B cell (primary cell): Measurements from ENCODE around the gene ERBB4. TPM values are rescaled to one million over a fixed set of nuclear protein-coding genes. Genes with fewer than 3 reads are reported as not detected.

Experiments
- ATAC-seq: fragments of 200-7000 bp; cut with Tn5 transposase; one replicate; pipeline ENCODE4 v1.10.0; 2021; ENCODE audit warnings: low read depth, mild to moderate bottlenecking, moderate number of reproducible peaks, moderate library complexity
- CTCF ChIA-PET: fragments of 350-600 bp; sonication (Branson Sonifier 250); formaldehyde crosslinking; loops from one replicate; lab custom pipeline; 2021; ENCODE audit warnings: antibody characterized with exemption, inconsistent platforms; lab: Charles Lee
- POLR2A ChIA-PET: fragments of 350-600 bp; sonication (Branson Sonifier 250); formaldehyde crosslinking; loops from one replicate; lab custom pipeline; 2021; ENCODE audit warnings: antibody characterized with exemption; lab: Charles Lee
- DNase-seq: peaks from one replicate; pipeline ENCODE4 v3.0.0; 2013
- H2AFZ ChIP-seq: 2 replicates; pipeline ENCODE4 v1.6.1; 2012; ENCODE audit warnings: mild to moderate bottlenecking, low read depth, low read length; ENCODE audit not compliant: insufficient read depth, poor library complexity, severe bottlenecking
- H3K27ac ChIP-seq, 2 donors: 1 replicate in 1 of 2; 2 replicates in 1 of 2; pipeline ENCODE4 v1.5.1; 2012 to 2013; ENCODE audit warnings: low read length in 2 of 2, mild to moderate bottlenecking in 2 of 2, moderate library complexity in 1 of 2
- H3K27me3 ChIP-seq, 4 experiments: fragments of 200-600 bp in 1 of 4; sonication (generic) in 1 of 4; replicated peaks in 1 of 4; 1 replicate in 2 of 4; 2 replicates in 2 of 4; pipeline versions ENCODE4 v1.6.1 to v1.7.0; 2013 to 2016; ENCODE audit warnings: low read length in 3 of 4, mild to moderate bottlenecking in 2 of 4, mixed read lengths in 1 of 4, moderate library complexity in 1 of 4; ENCODE audit not compliant: insufficient read depth in 4 of 4, control insufficient read depth in 3 of 4; ENCODE audit errors: control extremely low read depth in 1 of 4
- H3K36me3 ChIP-seq, 2 experiments: replicated peaks in 1 of 2; 1 replicate in 1 of 2; 2 replicates in 1 of 2; pipeline versions ENCODE4 v1.6.1 to v1.7.1; 2013; ENCODE audit warnings: low read length in 1 of 2; ENCODE audit not compliant: insufficient read depth in 2 of 2, control insufficient read depth in 1 of 2; ENCODE audit errors: control extremely low read depth in 1 of 2, extremely low read depth in 1 of 2
- H3K4me1 ChIP-seq, 2 donors: fragments of 200-600 bp in 1 of 2; sonication (generic) in 1 of 2; 1 replicate in 1 of 2; 2 replicates in 1 of 2; pipeline versions ENCODE4 v1.5.1 to v1.6.1; 2013 to 2017; ENCODE audit warnings: low read length in 2 of 2; ENCODE audit not compliant: control insufficient read depth in 2 of 2, insufficient read depth in 2 of 2
- H3K4me2 ChIP-seq: replicated peaks from 2 replicates; pipeline ENCODE3; 2012; ENCODE audit warnings: mild to moderate bottlenecking, low read depth, low read length; ENCODE audit not compliant: poor library complexity, severe bottlenecking
- H3K4me3 ChIP-seq, 5 experiments: fragments of 200-600 bp in 1 of 5; sonication (generic) in 1 of 5; 1 replicate in 3 of 5; 2 replicates in 2 of 5; pipeline versions ENCODE4 v1.5.1 to v1.7.0; 2011 to 2016; ENCODE audit warnings: low read length in 4 of 5, mild to moderate bottlenecking in 4 of 5, low read depth in 2 of 5, control low read depth in 1 of 5, moderate library complexity in 1 of 5; ENCODE audit not compliant: insufficient read depth in 1 of 5; ENCODE audit errors: control extremely low read depth in 1 of 5, extremely low read depth in 1 of 5
- H3K79me2 ChIP-seq: fragments of 200-600 bp; sonication (generic); one replicate; pipeline ENCODE4 v1.6.0; 2016; ENCODE audit warnings: low read length; ENCODE audit not compliant: control insufficient read depth, insufficient read depth
- H3K9ac ChIP-seq: fragments of 200-600 bp; sonication (generic); 2 replicates; pipeline ENCODE4 v1.6.1; 2017; ENCODE audit warnings: mild to moderate bottlenecking, low read length, moderate library complexity
- H3K9me3 ChIP-seq, 3 donors: one replicate each; pipeline versions ENCODE4 v1.6.1 to v1.7.1; 2013; ENCODE audit warnings: low read length in 2 of 3; ENCODE audit not compliant: control insufficient read depth in 2 of 3, insufficient read depth in 1 of 3; ENCODE audit errors: control extremely low read depth in 1 of 3
- H4K20me1 ChIP-seq: 2 replicates; pipeline ENCODE4 v1.6.0; 2012; ENCODE audit warnings: mild to moderate bottlenecking, low read length; ENCODE audit not compliant: insufficient read depth, control insufficient read depth, poor library complexity, severe bottlenecking
- H3K27ac Mint-ChIP-seq: one replicate; pipeline ENCODE4 v1.8.0; 2021; ENCODE audit warnings: mixed read lengths
- H3K27me3 Mint-ChIP-seq: one replicate; pipeline ENCODE4 v1.8.0; 2021; ENCODE audit warnings: mixed read lengths
- H3K4me1 Mint-ChIP-seq: one replicate; pipeline ENCODE4 v1.8.0; 2021; ENCODE audit warnings: mixed read lengths
- H3K4me3 Mint-ChIP-seq: one replicate; pipeline ENCODE4 v1.8.0; 2021; ENCODE audit warnings: mixed read lengths
- H3K9me3 Mint-ChIP-seq: one replicate; pipeline ENCODE4 v1.8.0; 2022; ENCODE audit warnings: mixed read lengths; ENCODE audit not compliant: insufficient read depth
- CTCF ChIP-seq: fragments of 200-600 bp; IDR thresholded peaks from one replicate; pipeline ENCODE4 v1.8.0; 2022; ENCODE audit warnings: antibody characterized with exemption, mild to moderate bottlenecking
- EZH2 ChIP-seq: IDR thresholded peaks from 2 replicates; pipeline ENCODE4 v1.6.1; 2012; ENCODE audit warnings: borderline replicate concordance, low read depth, mild to moderate bottlenecking, moderate library complexity, low read length; ENCODE audit not compliant: insufficient read depth, poor library complexity, severe bottlenecking
- WGBS: methylation state at CpG from one replicate; pipeline ENCODE4 v1.1.5; 2013; ENCODE audit warnings: missing lambda C conversion rate; ENCODE audit not compliant: insufficient coverage; 5-methylcytosine and 5-hydroxymethylcytosine counted together
- intact Hi-C: fragments of 100-400 bp; cut with micrococcal nuclease; formaldehyde crosslinking; loops from one replicate; pipeline ENCODE4 v1.10.0; 2022
- polyA plus RNA-seq: library from polyadenylated mRNA; depleted of rRNA; stranded (reverse); fragments of >200 nt; gene quantifications from 2 replicates; pipeline ENCODE4 v1.2.3, GENCODE V29; 2012
- total RNA-seq, 2 donors: library from RNA; stranded (reverse); fragments of 120-200 nt in 1 of 2; gene quantifications; 1 replicate in 1 of 2; 2 replicates in 1 of 2; pipeline versions ENCODE4 v1.2.3 to v1.2.4, GENCODE V29; 2013 to 2022

Gene ERBB4
- total and polyA plus RNA-seq, 2 donors (not counting 1 experiment from before 2014, with no cell fraction given), result not detected

- no peaks in the 10 kb centered on the region for H3K9me3 ChIP-seq
- no CpG with 5 or more reads among the region's 3 CpGs for WGBS
- no peak for ATAC-seq
- H3K36me3 ChIP-seq, result no peaks in the 10 kb centered on the region
- H3K9ac ChIP-seq, result no peak overlapping the region
- no peaks in the 10 kb centered on the region for H3K4me1 ChIP-seq
- H4K20me1 ChIP-seq, result no peaks in the 10 kb centered on the region
- Mint-ChIP-seq H3K4me1 (no peaks in the 10 kb centered on the region), H3K27me3 (no peaks in the 10 kb centered on the region), H3K27ac (no peak overlapping the region), H3K4me3 (no peak overlapping the region), H3K9me3 (no peaks in the 10 kb centered on the region)
- no peak overlapping the region for H3K4me2 ChIP-seq
- CTCF ChIA-PET, result interaction anchor here (1.9 kb wide), 1 partner anchor 58 kb away, joined by 4 read pairs; no protein-coding TSS in a partner anchor
- TF ChIP-seq CTCF (no peak), EZH2 (no peak)
- H3K4me3 ChIP-seq, result no peak overlapping the region
- no peak overlapping the region for H2AFZ ChIP-seq
- no peak overlapping the region for H3K27ac ChIP-seq
- no peaks in the 10 kb centered on the region for H3K27me3 ChIP-seq
- POLR2A ChIA-PET, result no interaction called here
- H3K79me2 ChIP-seq, result no peaks in the 10 kb centered on the region
- DNase-seq, result no peak
- intact Hi-C loops, result no loop called here
Observed at GRCh38 chr2:211513446-211513845, 1025.2 kb downstream of the ERBB4 start.

GRCh38 chr2:211512806-211513205, 1025.8 kb downstream of the ERBB4 start:
- ChIA-PET CTCF (no interaction called here), POLR2A (no interaction called here)
- Histone ChIP-seq H3K27me3 (no peaks in the 10 kb centered on the region), H3K9me3 (no peaks in the 10 kb centered on the region), H2AFZ (no peak overlapping the region), H3K4me3 (no peak overlapping the region), H3K4me1 (no peaks in the 10 kb centered on the region), H4K20me1 (no peaks in the 10 kb centered on the region), H3K27ac (no peak overlapping the region), H3K4me2 (no peak overlapping the region), H3K9ac (no peak overlapping the region), H3K79me2 (no peaks in the 10 kb centered on the region), H3K36me3 (no peaks in the 10 kb centered on the region)
- WGBS, result 78% methylated on average over 3 of the region's 3 CpGs
- ATAC-seq (no peak), DNase-seq (no peak)
- Mint-ChIP-seq H3K27me3 (no peaks in the 10 kb centered on the region), H3K4me3 (no peak overlapping the region), H3K27ac (no peak overlapping the region), H3K9me3 (no peaks in the 10 kb centered on the region), H3K4me1 (no peaks in the 10 kb centered on the region)
- intact Hi-C loops, result no loop called here
- TF ChIP-seq EZH2, result no peak
- no peak for TF ChIP-seq CTCF
